ENCODE data around the gene SLC6A20. TPM values are rescaled to one million over a fixed set of nuclear protein-coding genes. Genes with fewer than 3 reads are reported as not detected.

Gene SLC6A20
- total and polyA plus RNA-seq, 4 experiments from 2014 or later = 0.41 TPM; not detected in 3

DNA sequence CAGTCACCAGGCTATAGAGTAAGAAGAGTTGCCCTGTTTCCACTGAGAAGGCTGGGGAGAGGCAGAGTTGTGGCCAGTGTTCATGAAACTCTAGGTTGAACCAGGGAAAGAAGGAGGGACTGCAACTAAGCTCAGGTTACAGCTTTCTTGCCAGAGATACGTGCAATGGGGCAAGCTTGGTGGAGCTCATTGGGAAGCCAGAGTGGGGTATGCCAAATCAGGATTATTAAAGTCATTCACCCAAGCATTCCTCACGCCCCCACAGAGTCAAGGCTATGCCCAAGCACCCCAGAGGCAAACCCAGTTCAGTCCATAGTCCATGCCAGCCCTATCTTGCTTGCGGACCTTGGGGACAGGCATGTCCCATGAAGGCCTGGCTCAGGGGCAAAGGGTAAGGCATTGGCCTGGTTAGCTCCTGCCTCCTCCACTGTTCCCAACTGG, 17.6 kb downstream of the SLC6A20 start:
- DNase-seq = no peak
- Histone ChIP-seq H3K27me3 (ENCODE audit: insufficient read depth, low read length) (no peaks in the 10 kb centered on the region), H3K4me3 (ENCODE audit: low read length in 2 of 2) (no peak overlapping the region), H3K4me1 (ENCODE audit: insufficient read depth, low read length) (no peaks in the 10 kb centered on the region), H3K9me3 (ENCODE audit: control insufficient read depth in 1 of 2, low read length in 2 of 2) (no peaks in the 10 kb centered on the region), H3K36me3 (ENCODE audit: insufficient read depth, low read length) (no peaks in the 10 kb centered on the region), H3K27ac (ENCODE audit: low read depth, low read length) (no peak overlapping the region)
- Mint-ChIP-seq H3K27ac (peak overlapping the region in 1 of 7 donors; percentile 20), H3K4me1 (peaks cover 0 to 3% (median under 1%) of the 10 kb centered on the region in 4 donors), H3K4me3 (no peak overlapping the region), H3K9me3 (peaks cover 0 to 1% (median 0%) of the 10 kb centered on the region in 8 donors), H3K27me3 (peaks cover 0 to 7% of the 10 kb centered on the region in 2 donors), H3K36me3 (no peaks in the 10 kb centered on the region)
- POLR2A ChIA-PET (ENCODE audit: partially characterized antibody) = no interaction called here
- CTCF ChIA-PET (ENCODE audit: partially characterized antibody) = interaction anchor here (1.2 kb wide), 1 partner anchor 299 kb away, joined by 3 read pairs; no protein-coding TSS in a partner anchor
- intact Hi-C loops (cut with micrococcal nuclease) = no loop called here

DNA sequence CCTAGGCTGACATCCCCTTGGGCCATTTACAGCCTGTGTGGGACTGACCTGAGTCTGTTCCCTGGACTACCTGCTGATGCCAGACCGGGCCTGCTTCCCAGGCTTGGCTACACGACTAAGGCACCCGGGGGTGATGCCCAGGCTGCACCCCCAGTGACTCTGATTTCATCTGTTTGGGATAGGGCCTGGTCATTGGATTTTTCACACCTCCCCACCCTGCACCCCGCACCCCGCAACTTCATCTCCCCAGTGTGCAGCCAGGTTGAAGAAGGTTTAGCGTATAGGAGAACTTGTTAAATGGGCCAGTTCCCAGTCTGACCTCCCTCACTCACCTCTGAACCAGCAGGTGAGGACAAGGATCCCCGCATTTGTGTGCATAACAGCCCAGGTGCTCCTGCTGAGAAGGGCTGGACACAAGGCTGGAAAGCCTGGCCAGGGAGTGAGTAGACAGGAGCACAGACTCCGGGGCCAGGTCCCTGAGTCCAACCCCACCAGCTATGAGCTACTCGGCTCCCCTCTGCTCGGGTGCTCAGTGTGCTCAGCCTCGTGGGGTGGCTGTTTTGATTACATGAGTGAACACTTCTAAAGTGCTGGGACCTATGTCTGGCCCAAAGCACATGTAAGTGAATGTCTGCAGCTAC, 18.5 kb downstream of the SLC6A20 start:
- H3K27ac ChIP-seq (ENCODE audit: low read depth, low read length) = no peak overlapping the region
- H3K36me3 ChIP-seq (ENCODE audit: insufficient read depth, low read length) = no peaks in the 10 kb centered on the region
- H3K27me3 ChIP-seq (ENCODE audit: insufficient read depth, low read length) = no peaks in the 10 kb centered on the region
- no peak overlapping the region for H3K4me3 ChIP-seq (ENCODE audit: low read length in 2 of 2)
- H3K4me1 Mint-ChIP-seq = peaks cover 2 to 12% (median 6%) of the 10 kb centered on the region in 4 donors
- H3K9me3 ChIP-seq (ENCODE audit: control insufficient read depth in 1 of 2, low read length in 2 of 2) = no peaks in the 10 kb centered on the region
- POLR2A ChIA-PET (ENCODE audit: partially characterized antibody) = no interaction called here
- no peaks in the 10 kb centered on the region for H3K9me3 Mint-ChIP-seq
- H3K4me1 ChIP-seq (ENCODE audit: insufficient read depth, low read length) = peaks cover 4% of the 10 kb centered on the region
- intact Hi-C loops (cut with micrococcal nuclease) = no loop called here
- H3K27ac Mint-ChIP-seq = no peak overlapping the region
- CTCF ChIA-PET (ENCODE audit: partially characterized antibody) = interaction anchor here (1.2 kb wide), 2 partner anchors 17 to 300 kb away, joined by 3 to 5 read pairs; no protein-coding TSS in a partner anchor
- no peak for DNase-seq
- H3K36me3 Mint-ChIP-seq = no peaks in the 10 kb centered on the region
- H3K4me3 Mint-ChIP-seq = no peak overlapping the region
- H3K27me3 Mint-ChIP-seq = peaks cover 0 to 7% of the 10 kb centered on the region in 2 donors

DNA sequence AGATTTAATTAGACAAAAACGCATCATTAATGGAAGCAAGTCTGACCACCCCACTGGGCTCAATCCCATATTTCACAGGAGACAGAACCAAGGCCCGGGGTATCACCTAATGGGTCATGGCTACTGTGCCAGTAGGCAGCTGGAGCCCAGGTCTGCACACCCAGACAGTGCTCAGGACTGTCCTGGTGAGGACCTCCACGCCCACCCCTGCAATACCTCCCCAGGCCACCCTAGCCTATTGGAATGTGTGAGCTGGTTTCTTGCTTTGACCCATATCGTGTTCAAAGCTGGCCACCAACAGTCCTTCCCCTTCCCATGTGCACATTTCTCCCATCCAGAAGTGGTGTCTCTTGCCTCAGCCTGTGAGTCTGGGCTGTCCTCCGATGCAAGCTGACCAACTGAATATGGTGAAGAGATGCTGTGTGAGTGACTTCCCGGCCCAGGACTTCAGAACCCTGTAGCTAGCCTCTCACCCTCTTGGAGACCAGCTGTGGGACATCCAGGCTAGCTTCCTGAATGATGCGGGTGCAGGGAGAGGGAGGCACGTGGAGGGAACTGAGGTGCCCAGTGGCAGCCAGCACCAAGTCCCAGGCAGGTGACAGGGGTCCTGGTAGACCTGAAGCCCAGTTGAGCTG, 19.1 kb downstream of the SLC6A20 start:
- H3K4me1 Mint-ChIP-seq = peaks cover 8 to 18% (median 12%) of the 10 kb centered on the region in 4 donors
- no peaks in the 10 kb centered on the region for H3K9me3 ChIP-seq (ENCODE audit: control insufficient read depth in 1 of 2, low read length in 2 of 2)
- intact Hi-C loops (cut with micrococcal nuclease) = no loop called here
- ChIA-PET CTCF (ENCODE audit: partially characterized antibody) (interaction anchor here (1.2 kb wide), 1 partner anchor 16 kb away, joined by 5 read pairs; no protein-coding TSS in a partner anchor), POLR2A (ENCODE audit: partially characterized antibody) (no interaction called here)
- H3K27ac ChIP-seq (ENCODE audit: low read depth, low read length) = no peak overlapping the region
- no peaks in the 10 kb centered on the region for H3K27me3 ChIP-seq (ENCODE audit: insufficient read depth, low read length)
- no peak overlapping the region for H3K4me3 Mint-ChIP-seq
- H3K27me3 Mint-ChIP-seq = peaks cover 0 to 7% of the 10 kb centered on the region in 2 donors
- H3K4me1 ChIP-seq (ENCODE audit: insufficient read depth, low read length) = peaks cover 10% of the 10 kb centered on the region
- H3K27ac Mint-ChIP-seq = no peak overlapping the region
- no peak for DNase-seq
- H3K4me3 ChIP-seq (ENCODE audit: low read length in 2 of 2) = no peak overlapping the region
- no peaks in the 10 kb centered on the region for H3K36me3 ChIP-seq (ENCODE audit: insufficient read depth, low read length)
- H3K9me3 Mint-ChIP-seq = no peaks in the 10 kb centered on the region
- no peaks in the 10 kb centered on the region for H3K36me3 Mint-ChIP-seq

DNA sequence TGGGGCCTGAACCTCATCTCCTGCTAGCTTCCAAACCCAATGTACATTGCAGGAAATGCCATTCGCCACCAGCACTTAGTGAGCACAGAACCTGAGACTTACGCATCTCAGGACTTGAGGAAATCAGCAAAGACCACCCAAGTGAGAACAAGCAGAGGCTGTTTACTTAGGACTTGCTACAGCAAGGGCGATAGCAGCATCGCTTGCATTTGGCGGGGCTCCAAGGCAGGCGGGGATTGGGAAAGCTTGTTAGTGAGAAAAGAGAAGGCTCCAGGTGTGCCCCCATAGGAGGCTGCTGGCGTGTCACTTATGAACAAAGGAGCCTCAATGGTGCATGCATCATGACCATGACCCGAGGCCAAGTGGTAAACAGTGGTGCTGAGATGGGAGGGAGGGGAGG, 19.7 kb downstream of the SLC6A20 start:
- Histone ChIP-seq H3K27ac (ENCODE audit: low read depth, low read length) (no peak overlapping the region), H3K9me3 (ENCODE audit: control insufficient read depth in 1 of 2, low read length in 2 of 2) (no peaks in the 10 kb centered on the region), H3K4me3 (ENCODE audit: low read length in 2 of 2) (no peak overlapping the region), H3K4me1 (ENCODE audit: insufficient read depth, low read length) (peaks cover 12% of the 10 kb centered on the region), H3K27me3 (ENCODE audit: insufficient read depth, low read length) (no peaks in the 10 kb centered on the region), H3K36me3 (ENCODE audit: insufficient read depth, low read length) (no peaks in the 10 kb centered on the region)
- Mint-ChIP-seq H3K4me3 (no peak overlapping the region), H3K27me3 (peaks cover 0 to 7% of the 10 kb centered on the region in 2 donors), H3K27ac (no peak overlapping the region), H3K36me3 (no peaks in the 10 kb centered on the region), H3K4me1 (peaks cover 9 to 23% (median 17%) of the 10 kb centered on the region in 4 donors), H3K9me3 (no peaks in the 10 kb centered on the region)
- ChIA-PET POLR2A (ENCODE audit: partially characterized antibody) (no interaction called here), CTCF (ENCODE audit: partially characterized antibody) (no interaction called here)
- intact Hi-C loops (cut with micrococcal nuclease) = no loop called here
- no peak for DNase-seq

DNA sequence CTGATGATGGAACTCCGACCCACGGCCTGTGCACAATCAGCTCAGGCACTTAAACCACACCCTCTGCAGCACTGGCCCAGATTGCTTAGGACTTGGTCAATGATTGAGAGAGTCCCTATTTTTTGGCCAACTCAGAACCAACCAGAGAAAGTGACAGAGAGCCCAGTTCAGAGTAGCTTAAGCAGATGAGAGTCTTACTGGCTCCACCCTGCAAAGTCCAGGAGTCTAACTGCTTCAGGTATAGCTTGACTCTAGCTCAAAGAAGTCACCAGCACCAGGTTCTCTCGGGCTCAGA, 20.1 kb downstream of the SLC6A20 start:
- Mint-ChIP-seq H3K27me3 (peaks cover 0 to 7% of the 10 kb centered on the region in 2 donors), H3K4me3 (no peak overlapping the region), H3K36me3 (no peaks in the 10 kb centered on the region), H3K4me1 (peaks cover 10 to 23% (median 17%) of the 10 kb centered on the region in 4 donors), H3K27ac (no peak overlapping the region), H3K9me3 (no peaks in the 10 kb centered on the region)
- DNase-seq = no peak
- Histone ChIP-seq H3K4me1 (ENCODE audit: insufficient read depth, low read length) (peaks cover 12% of the 10 kb centered on the region), H3K27ac (ENCODE audit: low read depth, low read length) (no peak overlapping the region), H3K4me3 (ENCODE audit: low read length in 2 of 2) (no peak overlapping the region), H3K27me3 (ENCODE audit: insufficient read depth, low read length) (no peaks in the 10 kb centered on the region), H3K36me3 (ENCODE audit: insufficient read depth, low read length) (no peaks in the 10 kb centered on the region), H3K9me3 (ENCODE audit: control insufficient read depth in 1 of 2, low read length in 2 of 2) (no peaks in the 10 kb centered on the region)
- POLR2A ChIA-PET (ENCODE audit: partially characterized antibody) = no interaction called here
- intact Hi-C loops (cut with micrococcal nuclease) = no loop called here
- CTCF ChIA-PET (ENCODE audit: partially characterized antibody) = interaction anchor here (1.2 kb wide), 1 partner anchor 16 kb away, joined by 3 read pairs; no protein-coding TSS in a partner anchor

DNA sequence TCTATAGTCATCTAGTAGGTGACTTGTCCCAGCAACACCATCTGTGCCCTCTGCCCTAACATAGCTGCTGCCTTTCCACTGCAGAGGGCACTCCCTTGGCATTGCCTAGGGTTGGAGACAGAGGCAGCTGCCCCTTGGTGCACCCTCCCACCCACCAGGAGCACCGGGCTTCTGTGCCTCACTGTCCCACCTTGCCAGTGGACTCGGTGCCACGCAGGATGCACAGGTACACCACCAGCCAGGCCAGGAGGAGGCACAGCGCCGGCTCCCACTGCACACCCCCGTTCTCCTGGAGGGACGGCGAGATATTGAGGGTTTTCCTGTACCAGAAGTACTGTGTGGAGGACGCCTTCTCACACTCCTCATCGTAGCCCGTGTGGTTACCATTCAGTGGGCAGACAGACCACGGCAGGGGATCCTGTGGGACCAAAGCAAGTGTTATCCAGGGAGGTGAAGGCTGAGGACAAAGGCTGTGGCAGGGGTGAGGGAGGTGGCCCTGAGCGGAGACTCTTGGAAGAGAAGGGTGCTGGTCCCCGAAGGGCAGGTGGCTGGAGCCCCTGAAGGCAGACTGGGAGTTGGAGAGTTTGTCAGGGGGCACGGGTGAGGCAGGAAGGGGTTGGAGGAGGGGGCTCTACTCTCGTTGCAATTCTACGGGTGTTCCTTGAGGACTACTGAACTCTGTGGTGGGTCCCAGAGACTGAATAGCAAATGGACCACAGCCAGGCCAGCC, 20.6 kb downstream of the SLC6A20 start:
- Mint-ChIP-seq H3K27ac (no peak overlapping the region), H3K36me3 (no peaks in the 10 kb centered on the region), H3K4me3 (no peak overlapping the region), H3K4me1 (peaks cover 10 to 23% (median 17%) of the 10 kb centered on the region in 4 donors), H3K27me3 (peaks cover 0 to 7% of the 10 kb centered on the region in 2 donors), H3K9me3 (no peaks in the 10 kb centered on the region)
- ChIA-PET CTCF (ENCODE audit: partially characterized antibody) (interaction anchor here (1.2 kb wide), 1 partner anchor 16 kb away, joined by 3 read pairs; no protein-coding TSS in a partner anchor), POLR2A (ENCODE audit: partially characterized antibody) (no interaction called here)
- intact Hi-C loops (cut with micrococcal nuclease) = no loop called here
- Histone ChIP-seq H3K9me3 (ENCODE audit: control insufficient read depth in 1 of 2, low read length in 2 of 2) (no peaks in the 10 kb centered on the region), H3K36me3 (ENCODE audit: insufficient read depth, low read length) (no peaks in the 10 kb centered on the region), H3K4me3 (ENCODE audit: low read length in 2 of 2) (no peak overlapping the region), H3K27me3 (ENCODE audit: insufficient read depth, low read length) (no peaks in the 10 kb centered on the region), H3K27ac (ENCODE audit: low read depth, low read length) (no peak overlapping the region), H3K4me1 (ENCODE audit: insufficient read depth, low read length) (peaks cover 12% of the 10 kb centered on the region)
- no peak for DNase-seq
